IMR-90 (cell line): ENCODE measurements around the gene DHDDS.

Experiments
- CTCF ChIP-seq: conservative IDR thresholded peaks from 2 replicates; pipeline ENCODE4 v1.5.1; 2012; ENCODE audit warnings: mild to moderate bottlenecking, low read depth, low read length, improper control_type of control experiment
- FOS ChIP-seq: fragments of 150-350 bp; IDR thresholded peaks from 2 replicates; pipeline ENCODE4 v1.6.1; 2016; ENCODE audit warnings: low read depth, low read length
- MAFK ChIP-seq: IDR thresholded peaks from 2 replicates; pipeline ENCODE4 v1.6.1; 2012; ENCODE audit warnings: low read depth, low read length, improper control_type of control experiment
- MAZ ChIP-seq: IDR thresholded peaks from 2 replicates; pipeline ENCODE4 v1.6.1; 2012; ENCODE audit warnings: low read depth, mild to moderate bottlenecking, low read length, improper control_type of control experiment, moderate library complexity, borderline replicate concordance
- MXI1 ChIP-seq: IDR thresholded peaks from 2 replicates; pipeline ENCODE4 v1.6.1; 2012; ENCODE audit warnings: low read depth, mild to moderate bottlenecking, low read length, moderate library complexity, borderline replicate concordance
- POLR2A ChIP-seq: IDR thresholded peaks from 2 replicates; pipeline ENCODE4 v1.6.1; 2012; ENCODE audit warnings: mild to moderate bottlenecking, low read depth, low read length
- USF2 ChIP-seq: fragments of 150-350 bp; IDR thresholded peaks from 2 replicates; pipeline ENCODE4 v1.6.1; 2017; ENCODE audit warnings: mild to moderate bottlenecking, antibody characterized with exemption, low read length, low read depth

DNA sequence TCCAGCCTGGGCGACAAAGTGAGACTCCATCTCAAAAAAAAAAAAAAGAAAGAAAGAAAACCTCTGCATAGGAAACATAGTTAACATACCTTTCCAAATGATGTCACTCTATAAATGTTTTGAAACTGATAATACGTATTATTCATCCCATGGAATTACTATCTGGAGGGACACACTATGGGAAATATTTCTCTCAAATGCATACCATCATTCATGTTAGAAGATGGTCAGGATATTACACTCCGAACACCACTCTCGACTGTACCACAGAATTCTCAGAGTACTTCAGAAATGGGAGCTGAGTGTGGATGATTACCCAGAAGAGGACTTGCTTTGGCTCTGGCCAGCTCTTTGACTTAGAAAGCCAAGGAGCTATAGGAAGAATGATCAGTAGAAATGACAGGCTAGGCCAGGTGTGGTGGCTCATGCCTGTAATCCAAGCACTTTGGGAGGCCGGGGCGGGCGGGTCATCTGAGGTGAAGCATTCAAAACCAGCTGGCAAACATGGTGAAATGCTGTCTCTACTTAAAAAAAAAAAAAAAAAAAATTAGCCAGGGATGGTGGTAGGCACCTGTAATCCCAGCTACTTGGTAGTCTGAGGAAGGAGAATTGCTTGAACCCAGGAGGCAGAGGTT, 26.7 kb upstream of the DHDDS start:
- TF ChIP-seq CTCF (no peak), FOS (no peak), MXI1 (no peak), USF2 (no peak), MAZ (no peak), MAFK (no peak), POLR2A (no peak)
